H1 (cell line): ENCODE measurements around the gene FOXL3. TPM values are rescaled to one million over a fixed set of nuclear protein-coding genes. Genes with fewer than 3 reads are reported as not detected.

Experiments
- CTCF ChIA-PET: fragments of 300-600 bp; sonication (Branson Sonifier 250); formaldehyde crosslinking; loops from one replicate; lab custom pipeline; 2021; ENCODE audit not compliant: partially characterized antibody; lab: Charles Lee
- POLR2A ChIA-PET: fragments of 300-600 bp; sonication (Branson Sonifier 250); formaldehyde crosslinking; loops from one replicate; lab custom pipeline; 2021; ENCODE audit warnings: inconsistent platforms; ENCODE audit not compliant: partially characterized antibody; lab: Charles Lee
- DNase-seq, 2 experiments: peaks; one replicate each; pipeline versions ENCODE4 v3.0.0 to v3.0.0-alpha.2; 2010 to 2022; ENCODE audit warnings: low spot score in 2 of 2, low read depth in 1 of 2, mixed read lengths in 1 of 2
- FAIRE-seq: peaks from 2 replicates; lab custom pipeline; 2011; peaks lifted over from hg19 to GRCh38; lab: Jason Lieb, UNC
- H2AFZ ChIP-seq: 2 replicates; pipeline ENCODE4 v1.8.1; 2012; ENCODE audit warnings: low read length, inconsistent platforms
- H2AK5ac ChIP-seq: 2 replicates; pipeline ENCODE4 v1.6.1; 2013; ENCODE audit warnings: low read depth, low read length
- H2BK120ac ChIP-seq: replicated peaks from 2 replicates; pipeline ENCODE3; 2013; ENCODE audit warnings: low read depth, low read length, inconsistent platforms
- H2BK12ac ChIP-seq: 2 replicates; pipeline ENCODE4 v1.6.1; 2013; ENCODE audit warnings: low read depth, low read length
- H2BK15ac ChIP-seq: 2 replicates; pipeline ENCODE4 v1.6.1; 2013; ENCODE audit warnings: low read length
- H2BK20ac ChIP-seq: 2 replicates; pipeline ENCODE4 v1.6.1; 2013; ENCODE audit warnings: low read length
- H2BK5ac ChIP-seq: 2 replicates; pipeline ENCODE4 v1.6.1; 2013; ENCODE audit warnings: low read depth, low read length
- H3K14ac ChIP-seq: 2 replicates; pipeline ENCODE4 v1.6.1; 2013; ENCODE audit warnings: inconsistent platforms; ENCODE audit not compliant: insufficient read length
- H3K18ac ChIP-seq: 2 replicates; pipeline ENCODE4 v1.6.1; 2013; ENCODE audit warnings: low read length; ENCODE audit errors: extremely low read depth
- H3K23ac ChIP-seq: 2 replicates; pipeline ENCODE4 v1.6.1; 2013; ENCODE audit warnings: inconsistent platforms; ENCODE audit not compliant: insufficient read length
- H3K23me2 ChIP-seq: 2 replicates; pipeline ENCODE4 v1.6.1; 2013; ENCODE audit warnings: low read depth, low read length
- H3K27ac ChIP-seq: 2 replicates; pipeline ENCODE4 v1.6.1; 2011; ENCODE audit warnings: low read depth, low read length, inconsistent platforms
- H3K27me3 ChIP-seq, 4 experiments: replicated peaks in 1 of 4; 1 replicate in 1 of 4; 2 replicates in 3 of 4; pipeline versions ENCODE4 v1.6.1 to v1.8.1; 2011 to 2013; ENCODE audit warnings: low read length in 3 of 4, mild to moderate bottlenecking in 3 of 4, inconsistent platforms in 2 of 4, mixed read lengths in 2 of 4, moderate library complexity in 1 of 4; ENCODE audit not compliant: control insufficient read depth in 3 of 4, insufficient read depth in 3 of 4; ENCODE audit errors: extremely low read depth in 1 of 4
- H3K36me3 ChIP-seq, 4 experiments: 2 replicates each; pipeline versions ENCODE4 v1.6.1 to v1.8.1; 2011 to 2013; ENCODE audit warnings: mild to moderate bottlenecking in 4 of 4, low read length in 3 of 4, moderate library complexity in 2 of 4, control low read depth in 1 of 4, inconsistent platforms in 1 of 4; ENCODE audit not compliant: insufficient read depth in 4 of 4, control insufficient read depth in 2 of 4
- H3K4ac ChIP-seq: replicated peaks from 2 replicates; pipeline ENCODE3; 2013; ENCODE audit warnings: low read length, low read depth, mixed read lengths, inconsistent platforms; ENCODE audit not compliant: insufficient read length
- H3K4me1 ChIP-seq, 4 experiments: replicated peaks in 1 of 4; 1 replicate in 1 of 4; 2 replicates in 3 of 4; pipeline versions ENCODE4 v1.6.1 to v1.8.1; 2011 to 2013; ENCODE audit warnings: low read length in 3 of 4, inconsistent platforms in 2 of 4, mixed read lengths in 1 of 4; ENCODE audit not compliant: insufficient read depth in 4 of 4, control insufficient read depth in 3 of 4
- H3K4me2 ChIP-seq, 2 experiments: 2 replicates each; pipeline versions ENCODE4 v1.6.1 to v1.8.1; 2011 to 2013; ENCODE audit warnings: low read depth in 2 of 2, low read length in 2 of 2, control low read depth in 1 of 2, inconsistent platforms in 1 of 2, mild to moderate bottlenecking in 1 of 2; ENCODE audit not compliant: insufficient read depth in 1 of 2
- H3K4me3 ChIP-seq, 4 experiments: fragments of 200-600, 300-600 bp in 1 of 4; sonication (generic), shearing (Covaris generic), sonication (Bioruptor Twin) in 1 of 4; 2 replicates each; pipeline versions ENCODE4 v1.5.1 to v1.8.1; 2011 to 2016; ENCODE audit warnings: low read length in 4 of 4, low read depth in 3 of 4, control low read depth in 2 of 4, inconsistent platforms in 2 of 4, mild to moderate bottlenecking in 2 of 4, mixed read lengths in 1 of 4, moderate library complexity in 1 of 4; ENCODE audit not compliant: insufficient read depth in 2 of 4; ENCODE audit errors: extremely low read depth in 1 of 4
- H3K56ac ChIP-seq: replicated peaks from 2 replicates; pipeline ENCODE3; 2013; ENCODE audit warnings: low read depth, mild to moderate bottlenecking, mixed read lengths, low read length, inconsistent platforms; ENCODE audit not compliant: insufficient read length
- H3K79me1 ChIP-seq: 2 replicates; pipeline ENCODE4 v1.6.1; 2013; ENCODE audit warnings: low read depth, low read length, control low read depth
- H3K79me2 ChIP-seq, 2 experiments: 2 replicates each; pipeline versions ENCODE4 v1.6.1 to v1.8.1; 2012 to 2013; ENCODE audit warnings: low read length in 2 of 2, mild to moderate bottlenecking in 2 of 2, inconsistent platforms in 1 of 2; ENCODE audit not compliant: insufficient read depth in 2 of 2, control insufficient read depth in 1 of 2
- H3K9ac ChIP-seq, 4 experiments: replicated peaks in 1 of 4; 1 replicate in 1 of 4; 2 replicates in 3 of 4; pipeline versions ENCODE4 v1.6.1 to v1.8.1; 2011 to 2013; ENCODE audit warnings: low read depth in 3 of 4, low read length in 3 of 4, control low read depth in 2 of 4, mild to moderate bottlenecking in 2 of 4, moderate library complexity in 2 of 4, inconsistent platforms in 1 of 4; ENCODE audit errors: extremely low read depth in 1 of 4
- H3K9me3 ChIP-seq, 2 experiments: 2 replicates each; pipeline versions ENCODE4 v1.6.1 to v1.8.1; 2012 to 2013; ENCODE audit warnings: mild to moderate bottlenecking in 2 of 2, moderate library complexity in 2 of 2, control low read depth in 1 of 2, inconsistent platforms in 1 of 2, low read depth in 1 of 2, low read length in 1 of 2, mixed read lengths in 1 of 2; ENCODE audit not compliant: insufficient read depth in 2 of 2
- H4K20me1 ChIP-seq, 2 experiments: replicated peaks in 1 of 2; 2 replicates each; pipeline versions ENCODE3 to v1.8.1; 2011 to 2013; ENCODE audit warnings: inconsistent platforms in 2 of 2, low read length in 2 of 2, mild to moderate bottlenecking in 1 of 2; ENCODE audit not compliant: insufficient read depth in 2 of 2, control insufficient read depth in 1 of 2
- H4K5ac ChIP-seq: 2 replicates; pipeline ENCODE4 v1.6.1; 2013; ENCODE audit warnings: low read length, low read depth, mixed read lengths, inconsistent platforms; ENCODE audit not compliant: insufficient read length
- H4K8ac ChIP-seq: 2 replicates; pipeline ENCODE4 v1.8.0; 2013; ENCODE audit warnings: mild to moderate bottlenecking, moderate library complexity, low read length, inconsistent platforms; ENCODE audit not compliant: insufficient read depth; ENCODE audit errors: extremely low read depth
- H4K91ac ChIP-seq: replicated peaks from 2 replicates; pipeline ENCODE3; 2013; ENCODE audit warnings: low read length, mixed read lengths, inconsistent platforms; ENCODE audit not compliant: insufficient read length
- ASH2L ChIP-seq: fragments of 200-600, 300-600 bp; sonication (generic); IDR thresholded peaks from one replicate; pipeline ENCODE4 v1.7.1; 2017; ENCODE audit warnings: low read length
- BACH1 ChIP-seq: IDR thresholded peaks from 2 replicates; pipeline ENCODE4 v1.6.1; 2012; ENCODE audit warnings: low read length, improper control_type of control experiment
- BCL11A ChIP-seq, 2 experiments: IDR thresholded peaks; one replicate each; pipeline ENCODE4 v1.6.1; 2011; ENCODE audit warnings: low read depth in 2 of 2, low read length in 2 of 2, mild to moderate bottlenecking in 2 of 2
- CBX8 ChIP-seq: fragments of 300-800, 300-1000 bp; sonication (generic); IDR thresholded peaks from 2 replicates; pipeline ENCODE4 v1.7.1; 2016; ENCODE audit warnings: low read depth, low read length, borderline replicate concordance
- CHD1 ChIP-seq: IDR thresholded peaks from 2 replicates; pipeline ENCODE4 v1.6.1; 2012; ENCODE audit warnings: low read depth, low read length, improper control_type of control experiment
- CREB1 ChIP-seq: IDR thresholded peaks from 2 replicates; pipeline ENCODE4 v1.6.1; 2012; ENCODE audit warnings: inconsistent platforms
- CTBP2 ChIP-seq: IDR thresholded peaks from 2 replicates; pipeline ENCODE4 v1.7.0; 2011; ENCODE audit warnings: borderline replicate concordance, mild to moderate bottlenecking, moderate library complexity, mixed read lengths, low read length; ENCODE audit not compliant: insufficient read depth, insufficient read length
- HDAC2 ChIP-seq, 2 experiments: fragments of 300-600 bp in 1 of 2; sonication (generic) in 1 of 2; IDR thresholded peaks; 2 replicates each; pipeline ENCODE4 v1.6.1; 2011 to 2012; ENCODE audit warnings: low read depth in 2 of 2, low read length in 2 of 2, mild to moderate bottlenecking in 2 of 2, moderate library complexity in 2 of 2, borderline replicate concordance in 1 of 2, inconsistent platforms in 1 of 2
- MAFK ChIP-seq: IDR thresholded peaks from 2 replicates; pipeline ENCODE4 v1.6.1; 2012; ENCODE audit warnings: low read depth, mild to moderate bottlenecking, improper control_type of control experiment, low read length
- NANOG ChIP-seq: IDR thresholded peaks from 2 replicates; pipeline ENCODE4 v1.6.1; 2011; ENCODE audit warnings: low read length, low read depth, mild to moderate bottlenecking, inconsistent platforms; ENCODE audit not compliant: insufficient read depth, poor library complexity, severe bottlenecking
- NRF1 ChIP-seq: IDR thresholded peaks from 2 replicates; pipeline ENCODE4 v1.6.1; 2011; ENCODE audit warnings: mild to moderate bottlenecking, low read depth, low read length, improper control_type of control experiment
- POU5F1 ChIP-seq: IDR thresholded peaks from 2 replicates; pipeline ENCODE4 v1.6.1; 2011; ENCODE audit warnings: low read depth, mild to moderate bottlenecking, low read length, moderate library complexity
- SAP30 ChIP-seq: fragments of 300-600 bp; sonication (generic); IDR thresholded peaks from 2 replicates; pipeline ENCODE4 v1.7.1; 2012; ENCODE audit warnings: low read length, moderate library complexity, mild to moderate bottlenecking, inconsistent platforms; ENCODE audit not compliant: insufficient read depth, insufficient replicate concordance
- SIX5 ChIP-seq: IDR thresholded peaks from 2 replicates; pipeline ENCODE4 v1.6.1; 2011; ENCODE audit warnings: mild to moderate bottlenecking, low read depth, low read length
- SP4 ChIP-seq: IDR thresholded peaks from 2 replicates; pipeline ENCODE4 v1.6.1; 2012; ENCODE audit warnings: low read length, inconsistent platforms
- SRF ChIP-seq: IDR thresholded peaks from 2 replicates; pipeline ENCODE4 v1.6.1; 2011; ENCODE audit warnings: mild to moderate bottlenecking, low read depth, low read length, moderate library complexity
- WGBS, 2 experiments: shearing (Covaris generic) in 1 of 2; methylation state at CpG; one replicate each; pipeline versions ENCODE4 v1.1.6 to v1.1.7; 2013 to 2015; ENCODE audit warnings: low lambda C conversion rate in 2 of 2, mixed read lengths in 2 of 2, inconsistent platforms in 1 of 2, low coverage in 1 of 2, missing lambda C conversion rate in 1 of 2; ENCODE audit not compliant: insufficient replicate concordance in 2 of 2, insufficient coverage in 1 of 2, insufficient read length in 1 of 2; ENCODE audit errors: extremely low coverage in 1 of 2, missing lambda C conversion rate in 1 of 2; 5-methylcytosine and 5-hydroxymethylcytosine counted together
- polyA plus RNA-seq, 7 experiments: library from polyadenylated mRNA; depleted of rRNA in 3 of 7; stranded (reverse) in 5 of 7; unstranded in 2 of 7; fragments of >200 nt in 5 of 7; fragments of 200-250 nt in 2 of 7; gene quantifications; 1 replicate in 5 of 7; 2 replicates in 1 of 7; 4 replicates in 1 of 7; pipeline versions ENCODE4 v1.2.1 to v1.2.3, GENCODE V29; 2011 to 2013; ENCODE audit warnings: missing spikeins in 2 of 7, mixed read lengths in 2 of 7
- total RNA-seq: library from RNA; stranded (reverse); fragmentation: NEBNext Ultra II Directional; extraction: Animal tissue kit (Norgen Biotek cat#: 25700); gene quantifications from 2 replicates; pipeline ENCODE4 v1.2.1, GENCODE V29; 2021

The FOXL3 gene
- total and polyA plus RNA-seq, 2 of the 8 experiments (the other 6 are each of a cell fraction or from before 2014, with no cell fraction given) = not detected

GRCh38 chr7:269721-270120 lies 20.2 kb upstream of the FOXL3 start:
- FAIRE-seq (no peak), DNase-seq (no peak)
- no peaks in the 10 kb centered on the region for H3K4me1 ChIP-seq
- no peaks in the 10 kb centered on the region for H3K36me3 ChIP-seq
- H4K91ac ChIP-seq = no peak overlapping the region
- peaks cover 44 to 79% of the 10 kb centered on the region in 2 experiments for H3K9me3 ChIP-seq
- H3K4ac ChIP-seq = no peak overlapping the region
- H3K14ac ChIP-seq = no peak overlapping the region
- H4K8ac ChIP-seq = no peak overlapping the region
- H3K23ac ChIP-seq = no peak overlapping the region
- H2BK5ac ChIP-seq = no peak overlapping the region
- ChIA-PET POLR2A (no interaction called here), CTCF (no interaction called here)
- no peak overlapping the region for H2BK120ac ChIP-seq
- H2BK20ac ChIP-seq = no peak overlapping the region
- no peak overlapping the region for H2AK5ac ChIP-seq
- H3K27me3 ChIP-seq = no peaks in the 10 kb centered on the region
- H3K23me2 ChIP-seq = no peaks in the 10 kb centered on the region
- no peak overlapping the region for H2AFZ ChIP-seq
- 84% methylated on average over 8 of the region's 11 CpGs; no CpG with 5 or more reads in 1 of the 2 experiments for WGBS, 2 experiments
- H3K79me1 ChIP-seq = no peaks in the 10 kb centered on the region
- H3K79me2 ChIP-seq = no peaks in the 10 kb centered on the region
- no peak overlapping the region for H2BK12ac ChIP-seq
- H3K4me2 ChIP-seq = no peak overlapping the region
- no peak overlapping the region for H4K5ac ChIP-seq
- H3K56ac ChIP-seq = no peak overlapping the region
- H3K27ac ChIP-seq = no peak overlapping the region
- H2BK15ac ChIP-seq = no peak overlapping the region
- no peak overlapping the region for H3K4me3 ChIP-seq
- no peaks in the 10 kb centered on the region for H4K20me1 ChIP-seq
- no peak overlapping the region for H3K18ac ChIP-seq
- no peak overlapping the region for H3K9ac ChIP-seq
- TF ChIP-seq POU5F1 (no peak), SRF (no peak), CBX8 (no peak), CHD1 (no peak), SP4 (no peak), HDAC2 (IDR thresholded peaks at IDR 0.05; ENCODE audit: borderline replicate concordance in 1 of 2, low read depth in 2 of 2, low read length in 2 of 2) (no peak), SAP30 (no peak), CREB1 (no peak), BCL11A (IDR thresholded peaks at IDR 0.05; ENCODE audit: low read depth in 2 of 2, low read length in 2 of 2) (no peak), SIX5 (no peak), ASH2L (no peak), CTBP2 (no peak), NRF1 (no peak), NANOG (no peak), BACH1 (no peak), MAFK (no peak)
